AG09319 (cell line): ENCODE measurements around the gene PSMA2.

ENCODE experiments used
- DNase-seq: peaks from one replicate; pipeline ENCODE4 v3.0.0-alpha.2; 2010; ENCODE audit warnings: low read depth; ENCODE audit errors: extremely low read depth
- TF ChIP-seq, protein P1 (sequence below): IDR thresholded peaks from 2 replicates; pipeline ENCODE4 v1.5.1; 2011; ENCODE audit warnings: low read depth, mild to moderate bottlenecking, inconsistent platforms, low read length, moderate library complexity

PSMA2 gene

DNA sequence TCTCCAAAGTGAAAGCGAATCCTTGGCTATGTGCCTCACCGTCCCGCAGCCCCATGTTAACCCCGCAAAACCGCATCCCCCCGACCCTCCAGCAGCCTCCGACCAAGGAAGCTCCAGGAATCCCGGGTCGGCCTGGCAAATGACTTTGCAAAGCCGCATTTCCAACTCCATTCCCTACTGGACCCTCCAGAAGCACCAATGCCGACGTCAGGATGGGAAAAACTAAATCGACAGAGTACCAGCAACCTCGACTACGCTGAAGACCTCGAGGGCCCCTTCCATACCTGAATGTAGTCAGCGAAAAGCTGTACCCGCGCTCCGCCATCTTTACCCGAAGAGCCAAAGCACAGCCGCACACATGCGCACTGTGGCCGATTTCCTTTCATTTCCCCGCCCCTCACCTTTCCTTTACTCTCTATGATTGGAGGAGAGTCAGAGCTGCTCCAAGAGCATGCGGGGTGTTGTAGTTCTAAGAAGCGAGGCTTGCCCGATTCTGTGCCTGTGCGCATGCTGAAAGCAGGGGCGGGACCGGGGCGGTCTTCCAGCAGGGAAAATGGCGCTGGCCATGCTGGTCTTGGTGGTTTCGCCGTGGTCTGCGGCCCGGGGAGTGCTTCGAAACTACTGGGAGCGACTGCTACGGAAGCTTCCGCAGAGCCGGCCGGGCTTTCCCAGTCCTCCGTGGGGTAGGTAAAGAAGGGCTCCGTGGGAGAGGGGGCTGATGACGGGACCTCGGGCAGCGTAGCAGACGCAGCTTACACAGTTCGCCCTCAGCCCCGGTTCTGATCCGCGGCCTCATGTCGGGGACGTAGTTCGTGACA lies at the start of gene PSMA2, which contains the start of gene MRPL32:
PSMA2 (minus strand) TSS at position 341 of the 818 bp plus-strand sequence; CDS start at position 325, 16 bp downstream.
MRPL32 (plus strand) TSS at position 543 of the 818 bp plus-strand sequence; CDS start at position 554, 11 bp downstream.
- TF ChIP-seq, protein P1, sequence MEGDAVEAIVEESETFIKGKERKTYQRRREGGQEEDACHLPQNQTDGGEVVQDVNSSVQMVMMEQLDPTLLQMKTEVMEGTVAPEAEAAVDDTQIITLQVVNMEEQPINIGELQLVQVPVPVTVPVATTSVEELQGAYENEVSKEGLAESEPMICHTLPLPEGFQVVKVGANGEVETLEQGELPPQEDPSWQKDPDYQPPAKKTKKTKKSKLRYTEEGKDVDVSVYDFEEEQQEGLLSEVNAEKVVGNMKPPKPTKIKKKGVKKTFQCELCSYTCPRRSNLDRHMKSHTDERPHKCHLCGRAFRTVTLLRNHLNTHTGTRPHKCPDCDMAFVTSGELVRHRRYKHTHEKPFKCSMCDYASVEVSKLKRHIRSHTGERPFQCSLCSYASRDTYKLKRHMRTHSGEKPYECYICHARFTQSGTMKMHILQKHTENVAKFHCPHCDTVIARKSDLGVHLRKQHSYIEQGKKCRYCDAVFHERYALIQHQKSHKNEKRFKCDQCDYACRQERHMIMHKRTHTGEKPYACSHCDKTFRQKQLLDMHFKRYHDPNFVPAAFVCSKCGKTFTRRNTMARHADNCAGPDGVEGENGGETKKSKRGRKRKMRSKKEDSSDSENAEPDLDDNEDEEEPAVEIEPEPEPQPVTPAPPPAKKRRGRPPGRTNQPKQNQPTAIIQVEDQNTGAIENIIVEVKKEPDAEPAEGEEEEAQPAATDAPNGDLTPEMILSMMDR: no peak
- DNase-seq: peak; percentile 90

- no peak for DNase-seq
- TF ChIP-seq, protein P1: no peak
Measured at GRCh38 chr7:42981601-42982000, 49.6 kb upstream of the PSMA2 start.

DNA sequence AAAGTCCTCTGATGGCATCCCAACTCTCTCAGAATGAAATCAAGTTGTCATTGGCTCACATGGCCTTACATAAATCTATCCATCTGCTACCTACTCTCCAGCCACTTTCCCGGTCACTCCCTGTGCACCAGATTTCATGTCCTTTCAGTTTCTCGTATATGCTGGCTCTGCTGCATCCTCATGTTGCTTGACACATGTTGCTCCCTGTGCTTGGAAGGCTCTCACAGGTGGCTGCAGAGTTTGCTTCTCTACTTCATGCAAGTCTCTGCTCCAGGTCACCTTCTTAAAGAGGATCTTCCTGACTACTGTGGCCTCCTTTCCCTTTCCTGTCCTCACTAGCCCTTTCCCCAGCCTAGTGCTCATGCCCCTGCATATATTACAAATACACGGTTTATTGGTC lies 48.5 kb upstream of the PSMA2 start:
- TF ChIP-seq, protein P1: no peak
- DNase-seq: no peak

- TF ChIP-seq, protein P1: no peak
- no peak for DNase-seq
Measured at GRCh38 chr7:42980084-42980483, 48.1 kb upstream of the PSMA2 start.

GRCh38 chr7:42978496-42978895 lies 46.5 kb upstream of the PSMA2 start:
- no peak for DNase-seq

GRCh38 chr7:42976371-42976770 lies 44.4 kb upstream of the PSMA2 start:
- no peak for DNase-seq
- TF ChIP-seq, protein P1: no peak

More at GRCh38 chr7:42978496-42978895, 46.5 kb upstream of the PSMA2 start:
- TF ChIP-seq, protein P1: no peak
